CD14-positive monocyte (primary cell): ENCODE results near the gene MAK. TPM values are rescaled to one million over a fixed set of nuclear protein-coding genes. Genes with fewer than 3 reads are reported as not detected.

Source experiments
- DNase-seq, 3 donors: peaks; one replicate each; pipeline ENCODE4 v3.0.0-alpha.2; 2011 to 2022
- H2AFZ ChIP-seq: 2 replicates; pipeline ENCODE4 v1.6.0; 2012; ENCODE audit warnings: mild to moderate bottlenecking, low read depth, low read length, inconsistent platforms; ENCODE audit not compliant: insufficient read depth, poor library complexity, severe bottlenecking
- H3K27ac ChIP-seq, 2 donors: 1 replicate in 1 of 2; 2 replicates in 1 of 2; pipeline ENCODE4 v1.5.1; 2012 to 2013; ENCODE audit warnings: low read length in 2 of 2, control low read depth in 1 of 2, inconsistent platforms in 1 of 2, low read depth in 1 of 2, mild to moderate bottlenecking in 1 of 2
- H3K27me3 ChIP-seq, 2 donors: one replicate each; pipeline versions ENCODE4 v1.6.0 to v1.6.1; 2011 to 2013; ENCODE audit warnings: low read length in 2 of 2; ENCODE audit not compliant: control insufficient read depth in 2 of 2, insufficient read depth in 2 of 2
- H3K36me3 ChIP-seq, 2 donors: replicated peaks in 1 of 2; 1 replicate in 1 of 2; 2 replicates in 1 of 2; pipeline versions ENCODE4 v1.5.1 to v1.6.1; 2012 to 2013; ENCODE audit warnings: low read length in 2 of 2, control low read depth in 1 of 2, inconsistent platforms in 1 of 2, mild to moderate bottlenecking in 1 of 2; ENCODE audit not compliant: insufficient read depth in 2 of 2, control insufficient read depth in 1 of 2
- H3K4me1 ChIP-seq, 2 donors: 1 replicate in 1 of 2; 2 replicates in 1 of 2; pipeline versions ENCODE4 v1.5.1 to v1.6.1; 2012 to 2013; ENCODE audit warnings: low read length in 2 of 2, control low read depth in 1 of 2, inconsistent platforms in 1 of 2, mild to moderate bottlenecking in 1 of 2, moderate library complexity in 1 of 2; ENCODE audit not compliant: insufficient read depth in 2 of 2, control insufficient read depth in 1 of 2
- H3K4me2 ChIP-seq: replicated peaks from 2 replicates; pipeline ENCODE3; 2012; ENCODE audit warnings: low read length, moderate library complexity, mild to moderate bottlenecking; ENCODE audit not compliant: poor library complexity, severe bottlenecking; ENCODE audit errors: extremely low read depth
- H3K4me3 ChIP-seq, 3 experiments: fragments of 200-600 bp in 1 of 3; sonication (generic) in 1 of 3; replicated peaks in 1 of 3; 1 replicate in 2 of 3; 2 replicates in 1 of 3; pipeline ENCODE4 v1.5.1; 2011 to 2013; ENCODE audit warnings: low read length in 3 of 3, mild to moderate bottlenecking in 3 of 3, control low read depth in 2 of 3, low read depth in 2 of 3, inconsistent platforms in 1 of 3, moderate library complexity in 1 of 3
- H3K79me2 ChIP-seq: 2 replicates; pipeline ENCODE4 v1.6.0; 2012; ENCODE audit warnings: mild to moderate bottlenecking, control low read depth, inconsistent platforms, low read length, moderate library complexity; ENCODE audit not compliant: insufficient read depth
- H3K9ac ChIP-seq: 2 replicates; pipeline ENCODE4 v1.6.0; 2017; ENCODE audit warnings: low read length, mild to moderate bottlenecking; ENCODE audit not compliant: insufficient read depth, poor library complexity, severe bottlenecking
- H3K9me3 ChIP-seq, 2 donors: replicated peaks in 1 of 2; 1 replicate in 1 of 2; 2 replicates in 1 of 2; pipeline versions ENCODE4 v1.5.1 to v1.6.1; 2012 to 2013; ENCODE audit warnings: low read length in 2 of 2, control low read depth in 1 of 2; ENCODE audit not compliant: control insufficient read depth in 1 of 2, insufficient read depth in 1 of 2
- H4K20me1 ChIP-seq: 2 replicates; pipeline ENCODE4 v1.6.0; 2012; ENCODE audit warnings: mild to moderate bottlenecking, low read length, control low read depth, moderate library complexity; ENCODE audit not compliant: insufficient read depth
- H3K27ac Mint-ChIP-seq, 7 donors: one replicate each; pipeline ENCODE4 v1.8.0; 2020; ENCODE audit warnings: mild to moderate bottlenecking in 7 of 7, mixed read lengths in 7 of 7, moderate library complexity in 6 of 7, inconsistent platforms in 2 of 7
- H3K27me3 Mint-ChIP-seq, 3 donors: one replicate each; pipeline ENCODE4 v1.8.0; 2021 to 2022; ENCODE audit warnings: low read depth in 3 of 3, mild to moderate bottlenecking in 3 of 3, mixed read lengths in 3 of 3, moderate library complexity in 3 of 3, inconsistent platforms in 1 of 3
- H3K36me3 Mint-ChIP-seq, 2 donors: one replicate each; pipeline ENCODE4 v1.8.0; 2020; ENCODE audit warnings: mixed read lengths in 2 of 2, inconsistent platforms in 1 of 2, mild to moderate bottlenecking in 1 of 2
- H3K4me1 Mint-ChIP-seq: one replicate; pipeline ENCODE4 v1.8.0; 2020; ENCODE audit warnings: mild to moderate bottlenecking, mixed read lengths
- H3K4me3 Mint-ChIP-seq, 2 donors: one replicate each; pipeline ENCODE4 v1.8.0; 2020; ENCODE audit warnings: mild to moderate bottlenecking in 2 of 2, mixed read lengths in 2 of 2, moderate library complexity in 1 of 2
- H3K9me3 Mint-ChIP-seq, 7 donors: one replicate each; pipeline ENCODE4 v1.8.0; 2020 to 2022; ENCODE audit warnings: mixed read lengths in 7 of 7, mild to moderate bottlenecking in 6 of 7, moderate library complexity in 6 of 7, inconsistent platforms in 2 of 7
- CTCF ChIP-seq: fragments of 200-600 bp; IDR thresholded peaks from one replicate; pipeline ENCODE4 v1.8.0; 2022; ENCODE audit warnings: antibody characterized with exemption, mild to moderate bottlenecking
- whole genome bisulfite sequencing: methylation state at CpG from one replicate; pipeline ENCODE4 v1.1.5; 2013; ENCODE audit warnings: missing lambda C conversion rate; ENCODE audit not compliant: insufficient coverage; 5-methylcytosine and 5-hydroxymethylcytosine counted together
- intact Hi-C, 2 donors: fragments of 100-400 bp; cut with micrococcal nuclease; formaldehyde crosslinking; loops; one replicate each; pipeline versions ENCODE4 v1.15.0 to v1.15.1; 2023
- polyA plus RNA-seq, 3 donors: library from polyadenylated mRNA; depleted of rRNA in 1 of 3; unstranded in 2 of 3; stranded (reverse) in 1 of 3; fragments of 300-500 nt in 2 of 3; fragments of >200 nt in 1 of 3; fragmentation: Illumina TruSeq in 2 of 3; gene quantifications; 1 replicate in 2 of 3; 2 replicates in 1 of 3; pipeline ENCODE4 v1.2.3, GENCODE V29; 2012 to 2021

Gene MAK
- polyA plus RNA-seq, 3 donors: 0.68 to 1.4 (median 0.76) TPM

- 99% methylated on average over 6 of the region's 11 CpGs for WGBS
- Histone ChIP-seq H3K9ac (no peak overlapping the region), H3K27me3 (no peaks in the 10 kb centered on the region), H3K4me2 (no peak overlapping the region), H2AFZ (no peak overlapping the region), H3K4me3 (no peak overlapping the region), H3K9me3 (peaks cover 11 to 24% of the 10 kb centered on the region in 2 donors), H3K79me2 (no peaks in the 10 kb centered on the region), H3K27ac (no peak overlapping the region), H4K20me1 (no peaks in the 10 kb centered on the region), H3K36me3 (no peaks in the 10 kb centered on the region), H3K4me1 (no peaks in the 10 kb centered on the region)
- Mint-ChIP-seq H3K27ac (peak overlapping the region in 1 of 7 donors; percentile 57), H3K36me3 (no peaks in the 10 kb centered on the region), H3K9me3 (peaks cover 13 to 36% (median 26%) of the 10 kb centered on the region in 7 donors), H3K27me3 (peaks cover 4 to 16% (median 9%) of the 10 kb centered on the region in 3 donors), H3K4me3 (no peak overlapping the region), H3K4me1 (peaks cover 2% of the 10 kb centered on the region)
- no peak for DNase-seq
- intact Hi-C loops: no loop called here
- TF ChIP-seq CTCF: no peak
These were observed 14.1 kb upstream of the MAK start for GRCh38 chr6:10852361-10852960.

GRCh38 chr6:10850728-10851127 lies 12.4 kb upstream of the MAK start:
- Mint-ChIP-seq H3K36me3 (no peaks in the 10 kb centered on the region), H3K4me1 (peaks cover 2% of the 10 kb centered on the region), H3K27ac (no peak overlapping the region), H3K27me3 (peaks cover 4 to 16% (median 9%) of the 10 kb centered on the region in 3 donors), H3K9me3 (peaks cover 13 to 33% (median 26%) of the 10 kb centered on the region in 7 donors), H3K4me3 (no peak overlapping the region)
- Histone ChIP-seq H3K4me1 (no peaks in the 10 kb centered on the region), H3K27me3 (no peaks in the 10 kb centered on the region), H3K27ac (no peak overlapping the region), H3K36me3 (no peaks in the 10 kb centered on the region), H3K79me2 (no peaks in the 10 kb centered on the region), H3K4me3 (no peak overlapping the region), H2AFZ (no peak overlapping the region), H3K4me2 (no peak overlapping the region), H3K9ac (no peak overlapping the region), H3K9me3 (peaks cover 11 to 24% of the 10 kb centered on the region in 2 donors), H4K20me1 (no peaks in the 10 kb centered on the region)
- intact Hi-C loops: no loop called here
- no peak for DNase-seq
- no peak for TF ChIP-seq CTCF
- WGBS: 80% methylated on average over 3 of the region's 7 CpGs
